ENCODE measurements around the gene PLA2R1.

DNA sequence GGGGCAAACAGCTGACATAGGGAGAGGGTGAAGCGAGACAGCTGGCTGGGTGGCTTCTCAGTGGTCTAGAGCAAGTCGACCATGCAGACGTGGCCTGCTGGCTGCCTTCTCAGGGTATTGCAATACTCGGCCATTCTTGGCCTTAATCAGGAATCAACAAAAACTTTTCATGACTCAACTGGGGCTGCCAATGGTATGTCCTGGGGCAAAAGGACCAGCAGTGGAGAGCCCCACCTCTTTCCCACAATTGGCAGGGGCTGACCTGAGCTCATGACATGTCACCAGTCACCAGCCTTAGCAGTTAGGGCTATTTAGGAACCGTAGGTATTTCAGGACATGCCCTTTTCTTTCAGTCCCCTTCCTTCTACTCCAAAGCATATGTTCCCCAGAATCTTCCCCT lies 19.1 kb downstream of the PLA2R1 start:
- TF ChIP-seq, protein P1, sequence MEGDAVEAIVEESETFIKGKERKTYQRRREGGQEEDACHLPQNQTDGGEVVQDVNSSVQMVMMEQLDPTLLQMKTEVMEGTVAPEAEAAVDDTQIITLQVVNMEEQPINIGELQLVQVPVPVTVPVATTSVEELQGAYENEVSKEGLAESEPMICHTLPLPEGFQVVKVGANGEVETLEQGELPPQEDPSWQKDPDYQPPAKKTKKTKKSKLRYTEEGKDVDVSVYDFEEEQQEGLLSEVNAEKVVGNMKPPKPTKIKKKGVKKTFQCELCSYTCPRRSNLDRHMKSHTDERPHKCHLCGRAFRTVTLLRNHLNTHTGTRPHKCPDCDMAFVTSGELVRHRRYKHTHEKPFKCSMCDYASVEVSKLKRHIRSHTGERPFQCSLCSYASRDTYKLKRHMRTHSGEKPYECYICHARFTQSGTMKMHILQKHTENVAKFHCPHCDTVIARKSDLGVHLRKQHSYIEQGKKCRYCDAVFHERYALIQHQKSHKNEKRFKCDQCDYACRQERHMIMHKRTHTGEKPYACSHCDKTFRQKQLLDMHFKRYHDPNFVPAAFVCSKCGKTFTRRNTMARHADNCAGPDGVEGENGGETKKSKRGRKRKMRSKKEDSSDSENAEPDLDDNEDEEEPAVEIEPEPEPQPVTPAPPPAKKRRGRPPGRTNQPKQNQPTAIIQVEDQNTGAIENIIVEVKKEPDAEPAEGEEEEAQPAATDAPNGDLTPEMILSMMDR (IDR thresholded peaks at IDR 0.05; ENCODE audit: poor library complexity), result no peak
- TF ChIP-seq EZH2phosphoT487 (IDR thresholded peaks at IDR 0.05; ENCODE audit: low read depth, severe bottlenecking, unreplicated experiment) (no peak), EZH2 (IDR thresholded peaks at IDR 0.05; ENCODE audit: borderline replicate concordance) (no peak)

Data from hepatocyte (in vitro differentiated cells).